HCT116 (cell line): ENCODE data around the gene AADACL4.

Experiments
- FOSL1 ChIP-seq: IDR thresholded peaks from 2 replicates; pipeline ENCODE4 v1.6.1; 2012; ENCODE audit warnings: low read depth
- POLR2A ChIP-seq: IDR thresholded peaks from 2 replicates; pipeline ENCODE4 v1.7.0; 2011; ENCODE audit warnings: borderline replicate concordance; ENCODE audit not compliant: insufficient read depth, insufficient read length; ENCODE audit errors: extremely low read depth
- TF ChIP-seq, protein P1 (sequence below), 3 experiments: fragments of 200-600 bp in 1 of 3; sonication (generic) in 1 of 3; IDR thresholded peaks in 2 of 3; conservative IDR thresholded peaks in 1 of 3; 2 replicates each; pipeline ENCODE4 v1.5.1; 2012 to 2017; ENCODE audit warnings: low read depth in 2 of 3, low read length in 2 of 3, antibody characterized with exemption in 1 of 3, borderline replicate concordance in 1 of 3, control low read depth in 1 of 3, mild to moderate bottlenecking in 1 of 3, mixed read lengths in 1 of 3, mixed run types in 1 of 3, moderate library complexity in 1 of 3; ENCODE audit not compliant: insufficient read depth in 1 of 3

DNA sequence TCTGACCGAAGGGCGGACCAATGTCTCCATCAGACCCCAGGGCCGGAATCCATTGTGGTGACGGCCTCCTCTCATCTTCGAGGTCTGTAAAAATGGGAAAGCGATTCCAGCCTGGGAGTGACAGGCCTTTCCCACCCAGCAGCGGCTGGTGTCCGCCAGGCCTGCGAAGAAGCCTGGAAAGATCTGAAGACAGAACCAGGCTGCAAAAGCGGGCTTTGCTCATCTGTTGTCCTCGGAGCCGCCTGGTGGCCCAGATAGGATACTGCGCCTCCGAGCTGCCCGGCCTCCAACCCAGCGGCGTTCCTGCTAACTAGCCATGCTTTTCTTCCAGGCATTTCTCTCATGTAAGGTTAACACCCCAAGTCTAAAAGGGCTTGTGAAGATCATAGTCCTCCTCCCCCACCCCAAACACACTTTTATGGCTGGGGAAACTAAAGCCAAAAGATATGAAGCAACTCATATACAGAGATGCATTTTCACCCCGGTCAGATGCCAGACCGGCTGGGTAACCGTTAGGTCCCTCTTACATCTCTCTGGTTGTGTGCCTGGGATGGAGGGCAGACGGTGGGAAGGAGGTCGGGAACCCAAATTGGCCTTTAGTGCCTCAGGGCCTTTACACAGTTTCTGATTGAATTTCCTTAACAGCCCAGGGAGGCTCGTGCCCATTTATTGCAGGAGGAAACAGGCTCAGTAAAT lies 23.9 kb upstream of the AADACL4 start:
- TF ChIP-seq POLR2A (no peak), FOSL1 (no peak)
- TF ChIP-seq, protein P1, sequence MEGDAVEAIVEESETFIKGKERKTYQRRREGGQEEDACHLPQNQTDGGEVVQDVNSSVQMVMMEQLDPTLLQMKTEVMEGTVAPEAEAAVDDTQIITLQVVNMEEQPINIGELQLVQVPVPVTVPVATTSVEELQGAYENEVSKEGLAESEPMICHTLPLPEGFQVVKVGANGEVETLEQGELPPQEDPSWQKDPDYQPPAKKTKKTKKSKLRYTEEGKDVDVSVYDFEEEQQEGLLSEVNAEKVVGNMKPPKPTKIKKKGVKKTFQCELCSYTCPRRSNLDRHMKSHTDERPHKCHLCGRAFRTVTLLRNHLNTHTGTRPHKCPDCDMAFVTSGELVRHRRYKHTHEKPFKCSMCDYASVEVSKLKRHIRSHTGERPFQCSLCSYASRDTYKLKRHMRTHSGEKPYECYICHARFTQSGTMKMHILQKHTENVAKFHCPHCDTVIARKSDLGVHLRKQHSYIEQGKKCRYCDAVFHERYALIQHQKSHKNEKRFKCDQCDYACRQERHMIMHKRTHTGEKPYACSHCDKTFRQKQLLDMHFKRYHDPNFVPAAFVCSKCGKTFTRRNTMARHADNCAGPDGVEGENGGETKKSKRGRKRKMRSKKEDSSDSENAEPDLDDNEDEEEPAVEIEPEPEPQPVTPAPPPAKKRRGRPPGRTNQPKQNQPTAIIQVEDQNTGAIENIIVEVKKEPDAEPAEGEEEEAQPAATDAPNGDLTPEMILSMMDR (IDR thresholded peaks at IDR 0.05 in 2 of 3, conservative IDR thresholded peaks at IDR 0.05 in 1 of 3; ENCODE audit: borderline replicate concordance in 1 of 3, insufficient read depth in 1 of 3, low read depth in 2 of 3, low read length in 2 of 3): peak in 2 of 3 experiments; percentile 94 to 95; a peak in 4 of 6 replicates
